ENCODE measurements around the gene OSBPL1A. TPM values are rescaled to one million over a fixed set of nuclear protein-coding genes. Genes with fewer than 3 reads are reported as not detected.
A peak's percentile ranks its signal among the peaks of the same experiment; 100 is the strongest.
"Not testable (repeated sequence)": the region's sequence is repeated elsewhere in the genome, so short reads cannot be mapped to it uniquely, and the experiment has no call there.

OSBPL1A gene
- total RNA-seq, 4 donors from 2014 or later = 10.0 to 30.9 (median 15.1) TPM

DNA sequence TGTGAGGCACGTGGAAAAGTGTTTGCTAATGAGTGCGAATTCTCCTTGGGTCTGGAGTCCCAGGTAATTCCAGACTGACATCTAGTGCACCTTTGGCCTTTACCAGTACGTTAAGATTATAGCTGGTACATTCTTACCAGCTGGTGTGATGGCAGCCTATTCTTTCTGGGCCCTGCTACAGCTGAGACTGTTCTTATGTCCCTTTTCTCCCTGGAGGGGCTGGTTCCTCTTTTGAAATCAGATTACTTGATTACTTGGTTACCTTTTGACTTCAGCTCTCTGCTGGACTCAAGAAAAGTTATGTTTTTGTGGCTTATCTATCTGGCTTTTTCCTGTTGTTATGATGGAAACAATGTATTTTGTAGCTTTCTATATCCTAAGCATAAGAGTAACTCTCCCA, 244.2 kb downstream of the OSBPL1A start:
- Histone ChIP-seq H3K9me3 (no peaks in the 10 kb centered on the region), H3K27ac (no peak overlapping the region), H3K4me1 (no peaks in the 10 kb centered on the region), H3K27me3 (no peaks in the 10 kb centered on the region), H3K36me3 (peaks cover 0 to 40% (median 0%) of the 10 kb centered on the region in 3 donors), H3K4me3 (no peak overlapping the region)
- intact Hi-C loops (cut with DNase I) = no loop called here
- no peak for DNase-seq
- WGBS, 2 donors = 90 to 94% methylated on average over 2 to 3 of the region's 3 CpGs
- no peak for TF ChIP-seq POLR2A (IDR thresholded peaks at IDR 0.05)
- TF ChIP-seq, protein P1, sequence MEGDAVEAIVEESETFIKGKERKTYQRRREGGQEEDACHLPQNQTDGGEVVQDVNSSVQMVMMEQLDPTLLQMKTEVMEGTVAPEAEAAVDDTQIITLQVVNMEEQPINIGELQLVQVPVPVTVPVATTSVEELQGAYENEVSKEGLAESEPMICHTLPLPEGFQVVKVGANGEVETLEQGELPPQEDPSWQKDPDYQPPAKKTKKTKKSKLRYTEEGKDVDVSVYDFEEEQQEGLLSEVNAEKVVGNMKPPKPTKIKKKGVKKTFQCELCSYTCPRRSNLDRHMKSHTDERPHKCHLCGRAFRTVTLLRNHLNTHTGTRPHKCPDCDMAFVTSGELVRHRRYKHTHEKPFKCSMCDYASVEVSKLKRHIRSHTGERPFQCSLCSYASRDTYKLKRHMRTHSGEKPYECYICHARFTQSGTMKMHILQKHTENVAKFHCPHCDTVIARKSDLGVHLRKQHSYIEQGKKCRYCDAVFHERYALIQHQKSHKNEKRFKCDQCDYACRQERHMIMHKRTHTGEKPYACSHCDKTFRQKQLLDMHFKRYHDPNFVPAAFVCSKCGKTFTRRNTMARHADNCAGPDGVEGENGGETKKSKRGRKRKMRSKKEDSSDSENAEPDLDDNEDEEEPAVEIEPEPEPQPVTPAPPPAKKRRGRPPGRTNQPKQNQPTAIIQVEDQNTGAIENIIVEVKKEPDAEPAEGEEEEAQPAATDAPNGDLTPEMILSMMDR (IDR thresholded peaks at IDR 0.05) = no peak

DNA sequence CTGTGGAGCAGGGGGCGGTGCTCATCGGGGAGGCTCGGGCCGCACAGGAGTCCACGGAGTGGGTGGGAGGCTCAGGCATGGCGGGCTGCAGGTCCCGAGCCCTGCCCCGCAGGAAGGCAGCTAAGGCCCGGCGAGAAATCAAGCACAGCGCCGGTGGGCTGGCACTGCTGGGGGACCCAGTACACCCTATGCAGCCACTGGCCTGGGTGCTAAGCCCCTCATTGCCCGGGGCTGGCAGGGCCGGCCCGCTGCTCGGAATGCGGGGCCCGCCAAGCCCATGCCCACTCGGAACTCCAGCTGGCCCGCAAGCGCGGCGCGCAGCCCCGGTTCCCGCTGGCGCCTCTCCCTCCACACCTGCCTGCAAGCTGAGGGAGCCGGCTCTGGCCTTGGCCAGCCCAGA, 248.0 kb downstream of the OSBPL1A start:
- H3K27ac ChIP-seq; H3K4me1 ChIP-seq; H3K9me3 ChIP-seq; intact Hi-C loops (cut with DNase I); DNase-seq; H3K27me3 ChIP-seq; H3K4me3 ChIP-seq: not testable (repeated sequence)
- peaks cover 0 to 10% (median 0%) of the 10 kb centered on the region in 3 donors for H3K36me3 ChIP-seq
- no CpG with 5 or more reads among the region's 28 CpGs for WGBS, 2 donors

DNA sequence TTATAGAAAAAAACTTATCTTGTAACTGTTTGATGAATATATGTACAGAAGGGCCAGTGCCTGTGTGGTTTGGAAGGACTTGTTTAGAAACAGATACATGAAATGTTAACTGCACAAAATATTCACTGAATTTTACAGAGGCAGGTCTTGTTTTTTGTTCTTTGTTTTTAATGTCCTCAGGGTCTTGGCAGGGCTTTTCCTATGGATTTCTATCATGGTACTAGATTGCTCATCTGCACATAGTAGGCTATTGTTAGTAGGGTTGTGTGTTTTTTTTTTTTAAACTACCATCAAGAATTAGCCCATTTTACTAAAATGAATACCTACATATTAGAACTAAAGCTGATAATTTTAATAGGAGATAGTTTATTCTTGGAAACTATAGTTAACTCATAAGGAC, 255.2 kb downstream of the OSBPL1A start:
- TF ChIP-seq, protein P1 (IDR thresholded peaks at IDR 0.05) = no peak
- TF ChIP-seq POLR2A (IDR thresholded peaks at IDR 0.05) = no peak
- H3K4me1 ChIP-seq = peaks cover 0 to 19% (median 5%) of the 10 kb centered on the region in 3 donors
- H3K9me3 ChIP-seq = no peaks in the 10 kb centered on the region
- H3K4me3 ChIP-seq = no peak overlapping the region
- peaks cover 0 to 10% (median 0%) of the 10 kb centered on the region in 4 donors for H3K27me3 ChIP-seq
- no peak for DNase-seq
- H3K36me3 ChIP-seq = no peaks in the 10 kb centered on the region
- intact Hi-C loops (cut with DNase I) = no loop called here
- H3K27ac ChIP-seq = no peak overlapping the region

DNA sequence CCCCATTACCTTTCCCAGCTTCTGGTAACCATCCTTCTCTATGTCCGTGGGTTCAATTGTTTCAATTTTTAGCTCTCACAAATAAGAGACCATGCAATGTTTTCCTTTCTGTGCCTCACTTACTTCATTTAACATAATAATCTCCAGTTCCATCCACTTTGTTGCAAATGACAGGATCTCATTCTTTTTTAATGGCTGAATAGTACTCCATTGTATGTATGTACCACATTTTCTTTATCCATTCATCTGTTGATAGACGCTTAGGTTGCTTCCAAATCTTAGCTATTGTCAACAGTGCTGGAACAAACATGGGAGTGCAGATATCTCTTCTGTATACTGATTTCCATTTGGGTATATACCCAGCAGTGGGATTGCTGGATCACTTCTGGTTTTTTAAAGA, 256.9 kb downstream of the OSBPL1A start:
- peaks cover 0 to 25% (median 5%) of the 10 kb centered on the region in 3 donors for H3K4me1 ChIP-seq
- peaks cover 0 to 10% (median 0%) of the 10 kb centered on the region in 4 donors for H3K27me3 ChIP-seq
- no peaks in the 10 kb centered on the region for H3K36me3 ChIP-seq
- TF ChIP-seq POLR2A (IDR thresholded peaks at IDR 0.05) = no peak
- TF ChIP-seq, protein P1 (IDR thresholded peaks at IDR 0.05) = no peak
- DNase-seq = no peak
- H3K9me3 ChIP-seq = no peaks in the 10 kb centered on the region
- no peak overlapping the region for H3K27ac ChIP-seq
- intact Hi-C loops (cut with DNase I) = no loop called here
- H3K4me3 ChIP-seq = no peak overlapping the region
- WGBS, 2 donors = 96 to 100% methylated on average over 2 of the region's 2 CpGs

DNA sequence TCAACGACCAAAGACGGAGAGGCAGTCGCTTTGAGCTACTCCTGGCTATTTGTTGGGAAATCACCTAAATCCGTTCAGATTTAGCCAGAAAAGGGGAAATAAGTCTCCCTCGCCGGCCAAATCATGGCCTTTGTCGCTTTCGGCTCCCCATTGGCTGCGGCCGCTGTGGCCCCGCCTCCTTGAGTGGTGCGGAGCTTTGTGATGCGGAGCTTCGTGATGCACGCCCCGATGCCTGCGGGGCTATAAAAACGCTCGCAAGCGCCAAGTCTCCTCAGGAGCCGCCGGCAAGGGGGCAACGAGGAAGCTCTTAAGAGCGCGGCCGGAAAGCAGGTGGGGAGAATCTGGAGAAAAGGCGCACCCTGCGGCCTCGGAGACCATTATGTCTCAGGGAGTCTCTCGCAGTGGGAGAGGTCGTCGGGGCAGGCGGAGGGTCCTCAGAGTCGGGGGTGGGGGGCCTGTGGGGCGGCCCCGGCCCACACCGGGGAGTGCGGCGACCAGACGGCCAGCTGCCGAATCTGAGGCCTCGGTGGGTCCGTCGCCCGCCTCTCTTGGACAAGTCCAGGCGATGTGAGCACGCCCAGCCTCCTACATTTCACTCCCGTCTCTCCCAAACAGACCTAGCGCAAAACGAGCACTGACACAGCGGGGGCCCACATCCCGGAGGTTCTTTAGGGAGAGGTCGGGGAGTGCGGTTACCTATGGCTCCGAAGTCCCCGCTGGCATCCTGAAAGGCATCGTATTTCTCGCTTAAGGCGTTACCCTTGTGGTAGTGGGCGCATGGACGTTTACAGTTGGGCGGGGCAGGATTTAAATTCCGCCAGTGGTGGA, 258.6 kb downstream of the OSBPL1A start, which contains the start of gene CABYR:
Gene CABYR (plus strand): TSS at position 274 of the 828 bp plus-strand sequence. CDS start 4,053 bp downstream, outside the sequence.
- Histone ChIP-seq H3K27ac (peak within 1 kb of the TSS; percentile 32 to 68 (median 59)), H3K36me3 (no peaks in the 10 kb centered on the region), H3K4me3 (peak within 1 kb of the TSS; percentile 34 to 73 (median 66)), H3K4me1 (peaks cover 0 to 25% (median 5%) of the 10 kb centered on the region in 3 donors), H3K9me3 (no peaks in the 10 kb centered on the region), H3K27me3 (peaks cover 0 to 10% (median 0%) of the 10 kb centered on the region in 4 donors)
- intact Hi-C loops (cut with DNase I) = no loop called here
- 3 to 11% methylated on average over 14 to 16 of the region's 63 CpGs for WGBS, 2 donors
- peak in 2 of 4 donors; percentile 25 to 51 for TF ChIP-seq POLR2A (IDR thresholded peaks at IDR 0.05)
- TF ChIP-seq, protein P1 (IDR thresholded peaks at IDR 0.05) = no peak
- DNase-seq = no peak

All from esophagus squamous epithelium (tissue), 5 donors.